ENCODE measurements around the gene TEAD2. TPM values are rescaled to one million over a fixed set of nuclear protein-coding genes. Genes with fewer than 3 reads are reported as not detected.

The TEAD2 gene
- total and polyA plus RNA-seq, 2 of the 13 experiments (the other 11 are each of a cell fraction or from before 2014, with no cell fraction given), result 10.8 to 12.5 TPM

- TF ChIP-seq, protein P1, sequence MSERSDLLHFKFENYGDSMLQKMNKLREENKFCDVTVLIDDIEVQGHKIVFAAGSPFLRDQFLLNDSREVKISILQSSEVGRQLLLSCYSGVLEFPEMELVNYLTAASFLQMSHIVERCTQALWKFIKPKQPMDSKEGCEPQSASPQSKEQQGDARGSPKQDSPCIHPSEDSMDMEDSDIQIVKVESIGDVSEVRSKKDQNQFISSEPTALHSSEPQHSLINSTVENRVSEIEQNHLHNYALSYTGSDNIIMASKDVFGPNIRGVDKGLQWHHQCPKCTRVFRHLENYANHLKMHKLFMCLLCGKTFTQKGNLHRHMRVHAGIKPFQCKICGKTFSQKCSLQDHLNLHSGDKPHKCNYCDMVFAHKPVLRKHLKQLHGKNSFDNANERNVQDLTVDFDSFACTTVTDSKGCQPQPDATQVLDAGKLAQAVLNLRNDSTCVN (CRISPR knock-in tag; IDR thresholded peaks at IDR 0.05; ENCODE audit: borderline replicate concordance), result peak; percentile 38; the same call in 1 of the 2 replicates
- TF ChIP-seq TBP (CRISPR knock-in tag; IDR thresholded peaks at IDR 0.05) (no peak), SRSF9 (IDR thresholded peaks at IDR 0.05; ENCODE audit: borderline replicate concordance, insufficient read depth, low read depth, low read length, poor library complexity, severe bottlenecking) (no peak), PLRG1 (conservative IDR thresholded peaks at IDR 0.05) (no peak), SALL1 (CRISPR knock-in tag; IDR thresholded peaks at IDR 0.05) (no peak; the same call in 1 of the 2 replicates), NCOA2 (CRISPR knock-in tag; IDR thresholded peaks at IDR 0.05) (peak; percentile 15; the same call in 1 of the 2 replicates), CREM (IDR thresholded peaks at IDR 0.05) (peak; percentile 65; the same call in 1 of the 2 replicates), CREM (CRISPR knock-in tag; IDR thresholded peaks at IDR 0.05) (no peak), YY1 (IDR thresholded peaks at IDR 0.05; ENCODE audit: insufficient read depth, insufficient replicate concordance, low read depth, low read length) (peak; percentile 42), THAP11 (CRISPR knock-in tag; IDR thresholded peaks at IDR 0.05) (peak; percentile 98), TRIM22 (IDR thresholded peaks at IDR 0.05) (no peak), CTCF (CRISPR knock-in tag; IDR thresholded peaks at IDR 0.05) (peak; percentile 19; the same call in 1 of the 2 replicates), POLR2A (IDR thresholded peaks at IDR 0.05; ENCODE audit: insufficient read depth in 1 of 2, low read depth in 2 of 2, low read length in 2 of 2) (0 out of 4 replicates have a peak, but pooled peaks of 1 of the 2 experiments have one; percentile 21), FOSL2 (CRISPR knock-in tag; IDR thresholded peaks at IDR 0.05) (0 out of 2 replicates have a peak, but pooled peaks have one; percentile 29), RXRB (CRISPR knock-in tag; IDR thresholded peaks at IDR 0.05; ENCODE audit: borderline replicate concordance) (0 out of 2 replicates have a peak, but pooled peaks have one; percentile 8), FOXK1 (CRISPR knock-in tag; IDR thresholded peaks at IDR 0.05; ENCODE audit: borderline replicate concordance, low read depth) (peak; percentile 43; the same call in 1 of the 2 replicates), ZBTB25 (CRISPR knock-in tag; IDR thresholded peaks at IDR 0.05) (no peak), ZFP36L1 (CRISPR knock-in tag; IDR thresholded peaks at IDR 0.05) (peak; percentile 39; the same call in 1 of the 2 replicates)
- TF ChIP-seq, protein P2, sequence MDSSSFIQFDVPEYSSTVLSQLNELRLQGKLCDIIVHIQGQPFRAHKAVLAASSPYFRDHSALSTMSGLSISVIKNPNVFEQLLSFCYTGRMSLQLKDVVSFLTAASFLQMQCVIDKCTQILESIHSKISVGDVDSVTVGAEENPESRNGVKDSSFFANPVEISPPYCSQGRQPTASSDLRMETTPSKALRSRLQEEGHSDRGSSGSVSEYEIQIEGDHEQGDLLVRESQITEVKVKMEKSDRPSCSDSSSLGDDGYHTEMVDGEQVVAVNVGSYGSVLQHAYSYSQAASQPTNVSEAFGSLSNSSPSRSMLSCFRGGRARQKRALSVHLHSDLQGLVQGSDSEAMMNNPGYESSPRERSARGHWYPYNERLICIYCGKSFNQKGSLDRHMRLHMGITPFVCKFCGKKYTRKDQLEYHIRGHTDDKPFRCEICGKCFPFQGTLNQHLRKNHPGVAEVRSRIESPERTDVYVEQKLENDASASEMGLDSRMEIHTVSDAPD (CRISPR knock-in tag; IDR thresholded peaks at IDR 0.05), result no peak
- TF ChIP-seq, protein P3, sequence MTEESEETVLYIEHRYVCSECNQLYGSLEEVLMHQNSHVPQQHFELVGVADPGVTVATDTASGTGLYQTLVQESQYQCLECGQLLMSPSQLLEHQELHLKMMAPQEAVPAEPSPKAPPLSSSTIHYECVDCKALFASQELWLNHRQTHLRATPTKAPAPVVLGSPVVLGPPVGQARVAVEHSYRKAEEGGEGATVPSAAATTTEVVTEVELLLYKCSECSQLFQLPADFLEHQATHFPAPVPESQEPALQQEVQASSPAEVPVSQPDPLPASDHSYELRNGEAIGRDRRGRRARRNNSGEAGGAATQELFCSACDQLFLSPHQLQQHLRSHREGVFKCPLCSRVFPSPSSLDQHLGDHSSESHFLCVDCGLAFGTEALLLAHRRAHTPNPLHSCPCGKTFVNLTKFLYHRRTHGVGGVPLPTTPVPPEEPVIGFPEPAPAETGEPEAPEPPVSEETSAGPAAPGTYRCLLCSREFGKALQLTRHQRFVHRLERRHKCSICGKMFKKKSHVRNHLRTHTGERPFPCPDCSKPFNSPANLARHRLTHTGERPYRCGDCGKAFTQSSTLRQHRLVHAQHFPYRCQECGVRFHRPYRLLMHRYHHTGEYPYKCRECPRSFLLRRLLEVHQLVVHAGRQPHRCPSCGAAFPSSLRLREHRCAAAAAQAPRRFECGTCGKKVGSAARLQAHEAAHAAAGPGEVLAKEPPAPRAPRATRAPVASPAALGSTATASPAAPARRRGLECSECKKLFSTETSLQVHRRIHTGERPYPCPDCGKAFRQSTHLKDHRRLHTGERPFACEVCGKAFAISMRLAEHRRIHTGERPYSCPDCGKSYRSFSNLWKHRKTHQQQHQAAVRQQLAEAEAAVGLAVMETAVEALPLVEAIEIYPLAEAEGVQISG (CRISPR knock-in tag; IDR thresholded peaks at IDR 0.05), result peak; percentile 44; the same call in 1 of the 2 replicates
Measured at GRCh38 chr19:49331616-49332055, 30.6 kb downstream of the TEAD2 start (continued).

All from HepG2 (cell line).